ENCODE results near the gene RPS6KB2.
A peak's percentile ranks its signal among the peaks of the same experiment; 100 is the strongest.
"Not testable (repeated sequence)": the region's sequence is repeated elsewhere in the genome, so short reads cannot be mapped to it uniquely, and the experiment has no call there.

Gene RPS6KB2

GRCh38 chr11:67410984-67411784 is 17.1 kb upstream of the RPS6KB2 start:
- DNase-seq, result no peak

- no peak for DNase-seq
These were observed 16.5 kb upstream of the RPS6KB2 start for GRCh38 chr11:67411785-67412152.

- no peak for DNase-seq
These were observed 15.7 kb upstream of the RPS6KB2 start for GRCh38 chr11:67412495-67413179.

GRCh38 chr11:67413266-67413849 is 14.9 kb upstream of the RPS6KB2 start:
- DNase-seq, result no peak

GRCh38 chr11:67415501-67416304 is 12.6 kb upstream of the RPS6KB2 start, which contains the start of gene CARNS1:
CARNS1 (plus strand) TSS chr11:67415678; CDS start chr11:67416200, 522 bp downstream.
- peak; percentile 43 for DNase-seq

GRCh38 chr11:67416416-67417335 is 11.6 kb upstream of the RPS6KB2 start:
- DNase-seq, result peak; percentile 79

- no peak for DNase-seq
These were observed 10.9 kb upstream of the RPS6KB2 start for GRCh38 chr11:67417425-67417824.

GRCh38 chr11:67418476-67419281 is 9.6 kb upstream of the RPS6KB2 start:
- DNase-seq, result no peak

GRCh38 chr11:67419325-67420049 is 8.8 kb upstream of the RPS6KB2 start:
- DNase-seq, result no peak

GRCh38 chr11:67420147-67420645 is 8.1 kb upstream of the RPS6KB2 start:
- DNase-seq, result no peak

GRCh38 chr11:67420646-67421429 is 7.5 kb upstream of the RPS6KB2 start:
- DNase-seq, result peak; percentile 89

- no peak for DNase-seq
These were observed 6.8 kb upstream of the RPS6KB2 start for GRCh38 chr11:67421430-67422031.

- no peak for DNase-seq
These were observed 5.4 kb upstream of the RPS6KB2 start for GRCh38 chr11:67422891-67423290.

GRCh38 chr11:67423466-67423865 is 4.8 kb upstream of the RPS6KB2 start:
- DNase-seq, result no peak

GRCh38 chr11:67423891-67424613 is 4.2 kb upstream of the RPS6KB2 start:
- DNase-seq, result no peak

- DNase-seq, result not testable (repeated sequence)
These were observed 882 bp upstream of the RPS6KB2 start for GRCh38 chr11:67427364-67427859.

- no peak for DNase-seq
These were observed 859 bp downstream of the RPS6KB2 start for GRCh38 chr11:67429038-67429668.

Data from NCI-H510A (cell line).